ENCODE data around the gene ABCA4.

Gene ABCA4

DNA sequence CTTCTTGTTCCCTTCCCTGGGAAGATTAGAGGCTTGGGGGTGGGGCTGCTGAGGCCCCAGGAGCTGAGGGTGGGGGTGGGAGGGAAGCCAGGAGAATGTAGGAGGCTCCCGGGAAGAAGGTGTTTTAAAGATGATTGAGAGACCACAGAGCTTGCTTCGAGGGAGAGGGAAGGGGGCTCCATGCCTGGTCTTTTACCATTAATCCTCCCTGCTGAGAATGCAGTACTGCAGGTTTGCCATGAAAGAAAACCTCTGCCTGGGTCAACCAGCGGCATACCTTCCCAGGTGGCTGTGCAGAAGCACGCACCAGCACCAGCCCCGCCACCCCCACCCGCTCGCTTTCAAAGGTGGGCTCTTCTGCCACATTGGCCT is 15.4 kb downstream of the ABCA4 start:
- no peak for DNase-seq (ENCODE audit: low read depth in 2 of 2, low spot score in 1 of 2)

DNA sequence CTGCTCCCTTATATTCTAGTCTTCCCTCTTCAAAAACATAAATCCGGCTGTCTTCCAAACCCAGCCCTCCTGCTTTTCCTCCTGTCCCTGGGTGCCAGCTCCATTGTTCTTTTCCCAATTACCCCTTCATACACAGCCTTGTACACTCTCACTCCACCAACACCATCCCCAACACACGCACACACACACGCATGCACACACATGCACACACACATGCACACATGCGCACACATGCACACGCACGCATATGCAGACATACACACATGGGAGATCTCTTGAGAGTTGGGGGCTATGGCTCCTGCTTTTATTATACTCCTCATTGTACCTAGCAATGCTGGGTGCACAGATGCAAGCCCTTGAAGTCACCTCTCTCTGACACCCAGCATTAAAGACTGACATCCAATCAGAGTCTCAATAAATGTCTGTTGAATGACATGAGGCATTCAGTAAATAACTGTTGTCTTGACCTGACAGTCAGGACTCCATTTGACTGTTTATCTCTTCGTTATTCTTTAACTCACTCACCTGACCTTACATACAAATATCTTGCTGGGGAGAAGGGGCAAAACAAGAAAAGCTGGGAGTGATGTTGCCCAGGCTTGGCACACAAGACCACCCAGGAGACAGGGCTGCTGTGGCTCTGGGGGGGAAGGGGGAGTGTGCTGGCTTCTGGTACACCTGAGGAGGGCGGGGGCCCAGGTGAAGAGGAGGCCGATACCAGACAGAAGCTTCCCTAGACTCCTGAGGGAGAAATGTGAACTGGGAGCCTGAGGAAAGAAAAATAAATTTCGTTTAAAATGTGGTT is 16.0 kb downstream of the ABCA4 start:
- no peak for DNase-seq (ENCODE audit: low read depth in 2 of 2, low spot score in 1 of 2)

DNA sequence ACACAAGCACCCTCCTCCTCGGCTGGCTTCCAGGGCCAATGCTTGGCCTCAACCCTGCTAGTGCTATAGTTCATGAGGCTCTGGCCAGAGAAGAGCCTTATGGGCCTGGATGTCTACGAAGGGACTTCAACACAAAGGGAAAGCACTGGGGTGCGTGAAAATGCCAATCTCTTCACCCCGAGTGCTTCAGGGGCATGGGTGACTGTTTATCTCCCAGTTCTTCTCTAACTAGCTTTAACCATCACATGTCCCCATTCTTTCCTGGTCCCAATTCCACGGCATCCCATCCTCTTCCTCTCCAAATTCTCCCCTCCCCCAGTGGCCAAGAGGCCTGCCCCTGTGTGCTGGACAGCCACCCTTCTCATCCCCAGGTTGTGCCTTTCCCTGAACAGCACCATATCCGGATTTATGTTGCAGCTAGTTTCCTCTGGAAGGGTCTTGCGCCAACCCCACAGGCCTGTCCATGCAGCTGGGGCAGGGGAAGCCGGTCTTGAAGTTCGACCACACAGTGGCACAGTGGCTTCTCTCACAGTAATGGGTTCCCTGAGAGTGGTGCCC is 16.7 kb downstream of the ABCA4 start:
- DNase-seq (ENCODE audit: low read depth in 2 of 2, low spot score in 1 of 2): no peak

DNA sequence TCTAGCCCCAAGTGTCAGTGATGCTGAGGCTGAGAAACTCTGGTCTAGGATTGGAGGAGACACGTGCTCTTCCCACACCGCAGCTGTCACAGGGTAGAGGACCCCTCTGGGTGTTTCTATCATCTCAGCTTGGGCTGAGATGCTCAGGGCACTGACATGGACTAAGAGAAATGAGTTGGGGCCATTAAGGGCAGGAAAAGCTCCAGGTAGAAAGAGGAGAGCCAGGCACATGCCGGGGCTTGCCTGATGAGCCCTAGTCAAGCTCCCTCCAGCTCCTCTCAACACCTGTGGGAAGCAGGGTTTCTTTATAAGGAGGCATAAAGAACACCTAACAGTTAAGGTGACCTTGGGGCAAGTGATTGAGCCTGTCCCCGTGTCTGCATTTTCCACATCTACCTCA is 17.3 kb downstream of the ABCA4 start:
- DNase-seq (ENCODE audit: low read depth in 2 of 2, low spot score in 1 of 2): no peak

DNA sequence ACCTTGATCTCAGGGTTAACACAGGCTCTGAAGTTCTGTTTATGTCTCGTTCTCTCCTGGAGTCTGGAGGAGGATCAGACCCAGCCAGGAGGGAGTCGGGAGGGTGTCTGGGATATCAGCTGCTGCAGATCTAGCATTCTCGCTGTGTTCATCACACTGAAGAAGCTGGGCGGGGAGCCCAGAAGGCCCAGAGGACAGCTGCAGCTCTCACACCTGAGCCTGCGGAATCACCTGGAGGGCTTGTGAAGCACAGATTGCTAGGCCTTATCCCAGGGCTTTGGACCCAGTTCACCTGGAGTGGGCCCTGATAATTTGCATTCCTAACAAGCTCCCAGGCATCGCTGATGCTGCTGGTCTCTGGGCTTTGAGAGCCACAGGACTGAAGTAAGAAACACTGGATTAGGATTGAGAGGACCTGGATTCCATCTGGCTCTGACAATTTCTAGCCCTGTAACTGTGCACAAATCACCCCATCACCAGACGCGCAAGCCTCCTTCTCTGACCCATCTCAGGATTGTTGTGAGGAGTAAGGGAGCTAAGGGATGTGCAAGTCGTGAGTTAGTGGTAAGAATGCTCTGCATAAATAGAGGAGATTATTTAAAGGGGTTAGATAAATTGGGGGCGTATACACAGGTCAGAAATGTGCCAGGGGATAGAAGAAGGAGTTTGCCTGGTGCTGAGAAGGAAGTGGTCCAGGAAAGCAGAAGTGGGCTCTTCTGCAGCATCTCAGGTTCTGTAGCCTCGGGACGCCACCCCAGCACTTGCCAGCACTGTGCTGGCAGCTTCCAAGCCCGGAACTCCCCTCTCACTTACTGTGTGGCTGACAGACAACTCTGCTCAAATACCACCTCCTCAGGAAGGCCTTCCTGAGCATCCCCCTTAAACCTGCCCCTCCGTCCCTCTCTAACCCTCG is 19.1 kb downstream of the ABCA4 start:
- no peak for DNase-seq (ENCODE audit: low read depth in 2 of 2, low spot score in 1 of 2)

DNA sequence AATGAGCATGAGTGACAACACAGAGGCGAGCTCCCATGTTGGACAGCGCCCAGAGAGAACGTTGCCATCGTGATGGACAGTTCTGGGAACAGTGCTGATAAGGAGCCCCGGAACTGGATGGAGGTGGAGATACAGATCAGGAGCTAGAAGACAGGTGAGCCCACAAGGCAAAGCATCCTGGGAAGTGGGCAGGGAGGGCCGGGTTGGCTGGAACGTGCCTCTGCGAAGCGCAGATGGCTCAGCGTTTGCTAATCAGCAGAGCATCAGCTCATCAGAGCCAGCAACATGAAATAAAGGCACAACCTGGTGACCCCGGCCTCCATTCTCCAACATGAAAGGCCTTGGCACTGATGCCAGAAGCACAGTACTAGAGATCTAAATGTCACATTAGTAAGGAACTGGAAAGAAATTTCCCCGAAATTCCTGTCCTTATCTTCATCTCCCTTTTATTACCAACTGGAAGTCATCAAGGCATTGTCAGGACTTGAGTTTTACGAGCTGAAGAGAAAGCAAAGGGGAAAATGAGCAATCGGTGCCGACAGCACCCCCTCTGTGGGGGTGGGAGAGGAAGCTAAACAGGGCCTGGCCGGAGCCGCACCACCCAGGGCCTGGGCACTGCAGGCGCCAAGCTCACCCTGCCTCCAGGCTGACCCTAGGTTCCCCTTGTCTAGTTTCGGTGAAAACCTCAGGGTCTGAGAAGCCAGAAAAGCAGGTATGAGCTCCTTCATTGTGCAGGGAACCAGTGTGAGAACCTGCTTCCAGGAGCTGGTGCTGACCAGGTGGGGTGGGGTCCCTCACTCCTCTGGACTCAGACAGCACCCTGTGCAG is 19.9 kb downstream of the ABCA4 start:
- DNase-seq (ENCODE audit: low read depth in 2 of 2, low spot score in 1 of 2): no peak

DNA sequence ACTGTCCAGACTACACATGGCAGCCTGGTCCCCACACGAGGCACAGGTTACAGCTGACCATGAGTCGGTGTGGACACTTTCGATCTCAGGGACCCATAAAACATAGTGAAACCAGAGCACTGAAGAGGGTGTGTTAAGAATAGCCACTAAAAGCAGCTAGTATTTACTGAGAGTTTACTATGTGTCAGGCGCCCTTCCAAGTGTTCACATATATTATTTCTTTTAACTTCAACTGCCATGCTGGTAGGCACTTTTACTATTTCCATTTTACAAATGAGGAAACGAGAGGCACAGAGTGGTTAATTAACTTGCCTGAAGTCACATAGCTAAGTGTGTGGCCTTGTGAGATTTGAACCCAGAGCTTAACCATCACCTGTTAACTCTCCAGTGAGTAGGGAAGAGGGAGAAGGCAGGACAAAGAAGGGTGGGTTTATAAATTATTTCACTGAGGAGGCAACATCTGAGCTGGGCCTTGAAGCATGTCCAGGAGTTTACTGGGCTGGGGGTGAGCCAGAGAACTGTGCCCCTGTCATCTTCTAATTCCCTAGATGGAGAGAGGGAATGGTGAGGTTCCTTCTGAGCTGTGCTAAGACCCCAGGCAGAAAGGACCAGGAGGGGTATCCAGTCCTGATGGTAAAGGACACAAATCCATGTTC is 20.7 kb downstream of the ABCA4 start:
- DNase-seq (ENCODE audit: low read depth in 2 of 2, low spot score in 1 of 2): no peak

DNA sequence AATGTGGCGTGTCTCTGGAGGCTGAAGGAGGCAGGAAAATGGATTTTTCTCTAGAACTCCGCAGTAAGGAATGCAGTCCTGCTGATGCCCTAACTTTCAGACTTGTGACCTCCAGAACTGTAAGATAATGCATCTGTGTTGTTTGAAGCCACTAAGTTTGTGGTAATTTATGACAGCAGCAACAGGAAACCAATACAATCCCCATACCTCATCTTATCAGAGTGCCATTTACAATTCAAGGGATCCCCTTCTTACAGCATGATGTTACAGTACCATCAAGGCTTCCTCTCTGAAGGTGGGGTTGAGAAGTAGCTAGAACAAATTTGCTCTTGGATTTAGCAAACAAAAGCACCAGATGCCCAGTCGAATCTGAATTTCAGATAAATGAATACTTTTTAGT is 21.6 kb downstream of the ABCA4 start:
- DNase-seq (ENCODE audit: low read depth in 2 of 2, low spot score in 1 of 2): no peak

DNA sequence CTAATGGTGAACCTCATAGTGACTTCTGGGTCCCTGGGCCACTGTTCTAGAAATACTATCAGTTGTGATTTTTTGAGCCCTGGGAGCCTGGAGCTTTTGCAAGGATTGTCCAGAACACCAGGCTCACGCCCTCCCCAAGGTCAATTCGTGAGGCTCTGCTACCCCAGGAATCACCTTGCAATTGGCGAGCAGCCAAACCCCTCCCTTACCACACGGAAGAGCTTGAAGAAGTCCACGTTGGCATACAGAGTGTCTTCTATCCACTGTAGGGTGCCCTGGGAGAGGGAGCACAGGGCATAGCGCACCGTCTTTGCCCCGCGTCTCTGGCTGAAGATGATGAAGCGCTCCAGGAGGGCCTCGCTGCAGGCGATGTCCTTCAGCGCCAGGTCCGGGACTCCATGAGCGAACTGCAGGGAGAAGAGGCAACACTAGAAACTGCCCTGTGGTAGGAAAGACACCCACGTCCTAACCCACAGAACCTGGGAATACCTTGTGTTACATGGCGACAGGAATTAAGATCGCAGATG is 22.3 kb downstream of the ABCA4 start:
- DNase-seq (ENCODE audit: low read depth in 2 of 2, low spot score in 1 of 2): no peak

DNA sequence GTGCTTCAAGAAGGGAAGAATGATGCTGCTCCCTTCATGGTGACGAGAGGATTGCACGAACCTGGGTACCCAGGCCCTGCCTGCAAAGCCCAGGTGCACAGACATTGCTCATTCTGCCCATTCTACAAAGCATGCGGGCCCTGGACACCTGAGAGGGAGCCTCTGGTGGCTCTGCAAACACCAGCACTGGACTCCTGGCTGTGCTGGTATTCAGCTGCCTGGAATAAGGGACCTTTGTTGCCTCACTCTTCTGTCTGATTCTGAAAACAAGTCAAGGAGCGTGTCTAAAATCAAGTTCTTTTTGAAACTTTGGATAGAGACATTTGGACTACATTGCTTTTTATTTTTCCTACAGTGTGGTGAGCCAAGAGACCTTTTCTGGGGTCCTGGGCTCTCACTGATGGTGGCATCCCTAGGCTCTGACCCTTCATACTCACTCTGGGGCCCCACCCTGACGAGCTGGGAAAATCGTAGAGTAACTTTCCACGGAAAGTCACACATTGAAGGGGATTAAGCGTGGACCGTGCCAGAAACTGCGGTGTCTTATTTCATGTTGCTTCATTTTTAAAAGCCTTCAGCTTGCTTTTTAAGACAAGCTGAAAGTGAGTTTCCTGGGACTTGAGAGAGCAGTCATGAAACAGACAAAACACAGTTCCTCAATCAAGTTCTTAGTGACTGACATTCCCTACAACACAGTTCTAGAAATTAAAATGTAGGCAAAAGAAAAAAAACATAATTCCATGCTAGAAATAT is 24.0 kb downstream of the ABCA4 start:
- no peak for DNase-seq (ENCODE audit: low read depth in 2 of 2, low spot score in 1 of 2)

DNA sequence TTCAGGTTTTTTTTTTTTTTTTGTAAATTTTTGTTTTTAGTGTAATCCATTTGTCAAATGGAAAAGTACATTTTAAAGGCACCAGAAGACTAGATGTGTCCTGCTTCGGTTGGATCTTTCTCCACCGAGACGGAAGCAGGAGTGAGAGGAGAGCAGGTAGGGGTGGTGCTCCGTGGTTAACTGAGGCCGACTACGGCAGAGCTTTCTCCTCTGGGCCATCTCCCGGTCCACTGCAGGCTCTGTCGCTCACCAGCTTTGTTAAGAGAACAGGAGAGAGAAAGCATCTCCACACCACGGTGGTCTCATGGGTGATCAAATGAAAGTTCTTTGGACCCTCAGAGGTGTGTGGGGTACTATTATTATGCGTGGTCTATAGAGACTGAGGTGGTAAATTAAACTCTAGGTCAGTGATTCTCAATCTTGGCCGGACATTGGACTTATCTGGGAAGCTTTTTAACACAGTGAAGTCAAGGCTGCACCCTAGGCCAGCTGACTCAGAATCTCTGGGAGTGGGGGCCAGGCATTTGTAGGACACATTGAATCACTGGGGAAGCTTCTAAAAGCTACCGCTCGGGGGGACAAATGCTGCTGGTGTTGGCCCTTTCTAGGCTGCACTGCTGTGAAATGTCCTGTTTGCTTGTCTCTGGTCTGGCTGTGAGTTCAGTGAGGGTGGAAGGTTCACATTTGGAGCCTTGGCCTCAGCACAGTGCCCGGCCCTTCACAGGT is 25.0 kb downstream of the ABCA4 start:
- DNase-seq (ENCODE audit: low read depth in 2 of 2, low spot score in 1 of 2): no peak

DNA sequence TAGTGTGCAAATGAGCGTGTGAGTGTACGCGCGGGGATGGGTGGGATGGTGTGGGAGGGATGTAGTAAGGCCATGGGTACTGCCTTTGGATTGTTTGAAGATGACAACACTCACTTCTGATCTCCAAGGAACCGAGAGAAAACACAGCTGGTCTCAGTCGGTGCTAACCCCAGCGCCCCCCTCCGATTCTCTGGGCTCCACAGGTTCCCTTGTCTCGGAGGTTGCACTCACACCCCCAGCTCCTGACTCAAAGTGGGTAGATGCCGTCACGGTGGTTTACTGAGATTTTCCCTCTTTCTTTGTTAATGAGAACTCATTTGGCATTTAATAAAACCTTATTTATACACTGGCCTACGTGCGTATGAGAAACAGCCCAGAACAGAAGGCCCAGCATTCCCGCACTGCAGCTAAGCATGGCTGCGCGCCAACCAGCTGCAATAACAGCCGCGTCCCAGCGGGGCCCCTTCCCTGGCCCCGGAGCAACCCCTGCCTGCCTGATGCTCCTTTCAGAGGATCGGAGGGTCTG is 25.8 kb downstream of the ABCA4 start:
- no peak for DNase-seq (ENCODE audit: low read depth in 2 of 2, low spot score in 1 of 2)

DNA sequence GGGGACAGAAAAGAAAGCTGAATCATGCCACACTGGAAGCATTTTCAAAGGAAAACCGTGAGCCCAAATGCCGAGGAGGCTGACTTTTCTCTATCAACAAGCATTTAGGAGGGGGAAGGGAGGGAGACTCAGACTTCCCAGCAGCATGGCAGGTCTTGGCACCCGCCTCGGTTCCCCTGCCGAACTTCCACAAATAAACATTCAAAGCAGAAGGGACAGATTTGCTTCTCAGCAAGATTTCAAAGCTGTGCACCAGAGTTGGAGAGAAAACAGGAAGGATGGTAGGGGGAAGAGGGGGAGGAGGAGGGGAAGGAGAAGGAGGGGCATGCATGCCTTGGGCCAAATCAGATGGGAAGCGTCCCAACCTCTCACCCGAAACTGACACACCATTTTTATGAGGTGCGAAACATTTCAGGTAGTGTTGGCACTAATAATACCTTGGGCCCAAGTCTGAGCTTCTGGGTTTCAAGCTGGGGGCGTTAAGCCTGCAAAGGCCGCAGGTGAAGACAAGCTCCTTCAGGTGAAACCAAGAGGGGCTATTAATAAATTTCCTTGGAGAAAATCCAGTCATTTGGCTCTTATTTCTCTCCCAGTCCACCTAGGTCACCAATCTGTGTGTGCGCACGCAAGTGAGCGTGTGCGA is 26.4 kb downstream of the ABCA4 start:
- DNase-seq (ENCODE audit: low read depth in 2 of 2, low spot score in 1 of 2): no peak

DNA sequence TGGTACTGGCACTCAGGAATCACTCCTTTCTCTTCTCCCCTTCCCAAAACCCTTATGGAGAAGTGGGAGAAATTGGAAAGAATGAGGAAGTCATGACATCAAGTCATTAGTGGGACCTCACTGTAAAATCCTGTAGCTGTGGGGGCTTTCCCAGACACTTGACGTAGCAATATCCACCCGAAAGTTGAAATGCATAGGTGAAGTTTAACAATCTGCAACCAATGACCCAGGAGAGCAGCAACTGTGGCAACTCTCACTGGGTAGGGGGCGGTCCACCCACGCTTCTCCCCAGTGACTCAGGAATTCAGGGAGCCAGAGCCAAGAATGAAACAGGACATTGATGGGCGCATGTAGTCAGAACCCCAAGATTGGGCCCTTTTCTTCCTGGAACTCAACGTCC is 27.0 kb downstream of the ABCA4 start:
- no peak for DNase-seq (ENCODE audit: low read depth in 2 of 2, low spot score in 1 of 2)

DNA sequence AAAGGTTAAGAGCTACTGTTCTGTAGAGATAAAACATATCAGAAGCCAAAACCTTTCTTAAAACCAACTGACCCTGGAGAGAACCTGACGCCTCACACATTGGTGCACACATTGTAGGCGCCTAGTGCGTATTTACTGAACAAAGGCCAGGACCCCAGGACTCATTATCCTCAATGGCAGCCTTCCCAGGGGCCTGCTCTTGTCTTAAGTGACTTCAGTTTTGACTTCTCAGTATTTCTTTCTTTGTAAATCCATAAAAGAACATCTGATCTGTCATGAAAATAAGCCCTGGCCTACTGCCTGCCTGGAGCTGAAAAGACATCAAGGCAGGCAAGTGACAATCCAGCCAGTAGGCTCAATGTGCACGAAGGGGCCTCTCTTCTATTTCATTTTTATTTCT is 27.6 kb downstream of the ABCA4 start:
- DNase-seq (ENCODE audit: low read depth in 2 of 2, low spot score in 1 of 2): no peak

DNA sequence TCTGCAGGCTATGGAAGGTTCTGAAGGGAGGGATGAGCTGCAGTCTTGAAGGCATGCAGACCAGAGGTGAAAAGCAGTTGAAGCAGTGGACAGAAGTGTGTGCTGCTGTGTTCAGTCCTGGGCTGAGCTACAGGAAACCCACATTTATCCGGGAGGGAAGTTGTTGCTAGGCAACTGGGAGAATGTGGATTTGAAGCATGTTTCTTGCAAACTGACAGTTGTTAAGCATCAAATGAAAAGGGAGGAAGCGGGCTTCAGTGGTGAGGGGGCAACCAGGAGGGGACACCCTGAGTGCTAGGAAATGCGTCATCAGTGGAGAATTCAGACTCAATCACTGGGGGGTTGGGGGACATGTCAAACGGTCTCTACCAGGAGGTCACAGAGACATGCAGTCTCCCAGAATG is 28.7 kb downstream of the ABCA4 start:
- no peak for DNase-seq (ENCODE audit: low read depth in 2 of 2, low spot score in 1 of 2)

DNA sequence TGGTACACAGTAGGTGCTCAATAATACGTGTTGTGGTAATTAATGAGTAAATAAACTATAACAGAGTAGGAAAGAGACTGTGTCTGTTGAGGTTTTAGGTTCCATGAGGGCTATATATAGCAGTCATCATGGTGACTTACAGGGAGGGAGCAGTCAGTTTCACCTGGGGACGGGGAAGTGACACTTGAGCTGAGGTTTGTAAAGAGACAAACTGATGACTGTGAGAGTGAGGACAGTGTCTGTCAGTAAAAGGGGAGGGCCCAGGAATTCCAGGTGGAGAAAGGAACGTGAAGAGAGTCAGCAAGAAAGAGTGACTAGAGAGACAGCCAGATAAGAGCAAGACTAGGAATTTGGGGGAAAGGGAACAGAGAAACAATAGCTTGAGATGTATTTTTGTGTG is 30.2 kb downstream of the ABCA4 start:
- DNase-seq (ENCODE audit: low read depth in 2 of 2, low spot score in 1 of 2): no peak

DNA sequence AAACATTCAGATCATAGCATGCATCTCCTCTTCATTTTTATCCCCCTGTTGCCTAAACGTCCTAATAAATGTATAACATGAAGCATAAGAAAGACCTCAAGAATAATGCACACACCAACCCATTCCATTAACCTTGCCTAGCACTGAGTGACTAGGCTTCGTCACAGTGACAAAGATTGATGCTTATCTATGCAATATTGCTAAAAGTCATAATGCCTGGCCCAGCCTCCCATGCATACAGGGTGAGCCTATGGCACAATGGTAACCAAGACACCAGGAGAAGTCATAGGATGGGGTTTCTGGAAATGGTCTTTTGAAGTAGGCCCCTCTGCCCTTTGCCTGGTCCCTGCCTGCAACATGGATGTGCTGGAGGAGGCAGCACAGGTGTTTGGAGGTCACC is 33.8 kb downstream of the ABCA4 start:
- DNase-seq (ENCODE audit: low read depth in 2 of 2, low spot score in 1 of 2): no peak
